HepG2 (cell line): ENCODE results near the gene MGAT2. TPM values are rescaled to one million over a fixed set of nuclear protein-coding genes. Genes with fewer than 3 reads are reported as not detected.

ENCODE experiments used
- SRF ChIP-seq: IDR thresholded peaks from 2 replicates; pipeline ENCODE4 v1.6.1; 2011; ENCODE audit warnings: mild to moderate bottlenecking, low read depth, low read length, moderate library complexity
- TRIM24 ChIP-seq: sonication (generic); formaldehyde crosslinking; IDR thresholded peaks from 2 replicates; pipeline ENCODE4 v1.8.0; 2022; ENCODE audit warnings: mild to moderate bottlenecking, missing genetic modification reagents
- ZMYM4 ChIP-seq: sonication (generic); formaldehyde crosslinking; IDR thresholded peaks from 2 replicates; pipeline ENCODE4 v1.8.1; 2023; ENCODE audit warnings: mild to moderate bottlenecking, missing genetic modification reagents
- polyA plus RNA-seq, 8 experiments: library from polyadenylated mRNA; depleted of rRNA in 3 of 8; stranded (reverse) in 7 of 8; unstranded in 1 of 8; fragments of >200 nt; fragmentation: Illumina TruSeq in 4 of 8; extraction: Trizol in 4 of 8; gene quantifications; 2 replicates each; pipeline versions ENCODE4 v1.2.1 to v1.2.3, GENCODE V29; 2011 to 2016; ENCODE audit warnings: low read depth in 4 of 8, missing spikeins in 1 of 8, mixed read lengths in 1 of 8; ENCODE audit not compliant: insufficient read depth in 1 of 8
- total RNA-seq, 5 experiments: library from RNA; depleted of rRNA; stranded (reverse); fragments of >200 nt; fragmentation: Illumina TruSeq; extraction: Trizol; gene quantifications; 2 replicates each; pipeline ENCODE4 v1.2.3, GENCODE V29; 2016; ENCODE audit warnings: low read depth in 1 of 5
- TF ChIP-seq, protein P1 (sequence below): sonication (generic); formaldehyde crosslinking; IDR thresholded peaks from 2 replicates; pipeline ENCODE4 v1.9.0; 2021; ENCODE audit warnings: missing genetic modification reagents, borderline replicate concordance
- TF ChIP-seq, protein P2 (sequence below), 2 experiments: fragments of 450-650 bp in 1 of 2; sonication (generic) in 1 of 2; formaldehyde crosslinking in 1 of 2; IDR thresholded peaks; 2 replicates each; pipeline versions ENCODE4 v1.6.1 to v1.8.0; 2016 to 2022; ENCODE audit warnings: antibody characterized with exemption in 1 of 2, mild to moderate bottlenecking in 1 of 2, missing genetic modification reagents in 1 of 2
- TF ChIP-seq, protein P3 (sequence below): sonication (generic); formaldehyde crosslinking; IDR thresholded peaks from 2 replicates; pipeline ENCODE4 v1.4.0; 2020; ENCODE audit warnings: missing genetic modification reagents, borderline replicate concordance
- TF ChIP-seq, protein P4 (sequence below): sonication (generic); formaldehyde crosslinking; IDR thresholded peaks from 2 replicates; pipeline ENCODE4 v1.5.1; 2020; ENCODE audit warnings: mild to moderate bottlenecking, moderate library complexity, missing genetic modification reagents

Gene MGAT2
- total and polyA plus RNA-seq, 2 of the 13 experiments (the other 11 are each of a cell fraction or from before 2014, with no cell fraction given): 12.9 to 51.9 TPM

DNA sequence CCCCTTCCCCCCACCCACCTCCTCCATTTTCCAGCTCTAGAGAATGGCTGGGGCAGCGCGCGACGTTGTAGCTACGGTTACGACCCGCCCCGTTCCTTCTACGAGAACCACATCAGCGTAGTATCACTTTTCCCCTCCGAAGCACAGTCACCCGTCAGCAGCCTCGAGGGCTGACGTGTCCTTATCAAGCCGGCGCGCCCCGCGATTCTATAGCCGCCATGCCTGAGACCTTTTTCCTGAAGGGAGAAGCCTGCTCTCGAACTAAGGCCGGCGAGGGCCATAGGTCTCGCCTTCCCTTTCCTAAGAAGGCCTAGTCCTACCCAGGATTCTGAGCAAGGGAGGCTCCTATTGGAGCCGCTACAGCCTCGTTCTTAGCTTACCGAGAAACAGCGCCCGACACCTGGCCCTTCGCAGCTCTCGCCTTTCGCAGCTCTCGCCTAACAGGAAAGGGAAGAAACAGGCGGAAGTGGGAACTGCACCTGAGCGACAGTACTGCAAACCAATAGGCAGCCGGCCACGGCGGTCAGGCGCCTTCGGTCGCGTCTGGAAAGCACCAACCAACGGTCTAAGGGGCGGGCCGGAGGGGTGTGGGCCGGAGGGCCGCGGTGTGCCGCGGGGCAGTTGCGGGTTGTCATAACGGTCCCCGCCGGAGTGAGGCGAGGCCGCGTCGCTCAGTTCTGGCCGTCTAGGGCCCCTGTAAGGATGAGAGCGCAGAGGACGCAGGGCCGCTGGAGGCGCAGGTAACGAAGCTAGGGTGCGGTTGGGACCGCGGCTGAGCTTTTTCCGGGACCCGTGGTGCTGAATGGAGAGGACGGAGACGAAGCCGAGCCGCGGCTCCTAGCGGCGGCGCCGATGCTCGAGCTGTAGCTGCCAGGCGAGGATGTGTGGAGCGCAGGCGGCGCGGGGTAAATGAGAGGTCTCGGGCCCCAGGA is at the start of gene MGAT2, which contains the start of gene RPL36AL (continued):
- TF ChIP-seq, protein P1, sequence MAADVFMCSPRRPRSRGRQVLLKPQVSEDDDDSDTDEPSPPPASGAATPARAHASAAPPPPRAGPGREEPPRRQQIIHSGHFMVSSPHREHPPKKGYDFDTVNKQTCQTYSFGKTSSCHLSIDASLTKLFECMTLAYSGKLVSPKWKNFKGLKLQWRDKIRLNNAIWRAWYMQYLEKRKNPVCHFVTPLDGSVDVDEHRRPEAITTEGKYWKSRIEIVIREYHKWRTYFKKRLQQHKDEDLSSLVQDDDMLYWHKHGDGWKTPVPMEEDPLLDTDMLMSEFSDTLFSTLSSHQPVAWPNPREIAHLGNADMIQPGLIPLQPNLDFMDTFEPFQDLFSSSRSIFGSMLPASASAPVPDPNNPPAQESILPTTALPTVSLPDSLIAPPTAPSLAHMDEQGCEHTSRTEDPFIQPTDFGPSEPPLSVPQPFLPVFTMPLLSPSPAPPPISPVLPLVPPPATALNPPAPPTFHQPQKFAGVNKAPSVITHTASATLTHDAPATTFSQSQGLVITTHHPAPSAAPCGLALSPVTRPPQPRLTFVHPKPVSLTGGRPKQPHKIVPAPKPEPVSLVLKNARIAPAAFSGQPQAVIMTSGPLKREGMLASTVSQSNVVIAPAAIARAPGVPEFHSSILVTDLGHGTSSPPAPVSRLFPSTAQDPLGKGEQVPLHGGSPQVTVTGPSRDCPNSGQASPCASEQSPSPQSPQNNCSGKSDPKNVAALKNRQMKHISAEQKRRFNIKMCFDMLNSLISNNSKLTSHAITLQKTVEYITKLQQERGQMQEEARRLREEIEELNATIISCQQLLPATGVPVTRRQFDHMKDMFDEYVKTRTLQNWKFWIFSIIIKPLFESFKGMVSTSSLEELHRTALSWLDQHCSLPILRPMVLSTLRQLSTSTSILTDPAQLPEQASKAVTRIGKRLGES (CRISPR knock-in tag): no peak
- TF ChIP-seq, protein P2, sequence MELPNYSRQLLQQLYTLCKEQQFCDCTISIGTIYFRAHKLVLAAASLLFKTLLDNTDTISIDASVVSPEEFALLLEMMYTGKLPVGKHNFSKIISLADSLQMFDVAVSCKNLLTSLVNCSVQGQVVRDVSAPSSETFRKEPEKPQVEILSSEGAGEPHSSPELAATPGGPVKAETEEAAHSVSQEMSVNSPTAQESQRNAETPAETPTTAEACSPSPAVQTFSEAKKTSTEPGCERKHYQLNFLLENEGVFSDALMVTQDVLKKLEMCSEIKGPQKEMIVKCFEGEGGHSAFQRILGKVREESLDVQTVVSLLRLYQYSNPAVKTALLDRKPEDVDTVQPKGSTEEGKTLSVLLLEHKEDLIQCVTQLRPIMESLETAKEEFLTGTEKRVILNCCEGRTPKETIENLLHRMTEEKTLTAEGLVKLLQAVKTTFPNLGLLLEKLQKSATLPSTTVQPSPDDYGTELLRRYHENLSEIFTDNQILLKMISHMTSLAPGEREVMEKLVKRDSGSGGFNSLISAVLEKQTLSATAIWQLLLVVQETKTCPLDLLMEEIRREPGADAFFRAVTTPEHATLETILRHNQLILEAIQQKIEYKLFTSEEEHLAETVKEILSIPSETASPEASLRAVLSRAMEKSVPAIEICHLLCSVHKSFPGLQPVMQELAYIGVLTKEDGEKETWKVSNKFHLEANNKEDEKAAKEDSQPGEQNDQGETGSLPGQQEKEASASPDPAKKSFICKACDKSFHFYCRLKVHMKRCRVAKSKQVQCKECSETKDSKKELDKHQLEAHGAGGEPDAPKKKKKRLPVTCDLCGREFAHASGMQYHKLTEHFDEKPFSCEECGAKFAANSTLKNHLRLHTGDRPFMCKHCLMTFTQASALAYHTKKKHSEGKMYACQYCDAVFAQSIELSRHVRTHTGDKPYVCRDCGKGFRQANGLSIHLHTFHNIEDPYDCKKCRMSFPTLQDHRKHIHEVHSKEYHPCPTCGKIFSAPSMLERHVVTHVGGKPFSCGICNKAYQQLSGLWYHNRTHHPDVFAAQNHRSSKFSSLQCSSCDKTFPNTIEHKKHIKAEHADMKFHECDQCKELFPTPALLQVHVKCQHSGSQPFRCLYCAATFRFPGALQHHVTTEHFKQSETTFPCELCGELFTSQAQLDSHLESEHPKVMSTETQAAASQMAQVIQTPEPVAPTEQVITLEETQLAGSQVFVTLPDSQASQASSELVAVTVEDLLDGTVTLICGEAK (IDR thresholded peaks at IDR 0.05): no peak
- TF ChIP-seq, protein P2 (CRISPR knock-in tag; IDR thresholded peaks at IDR 0.05): 0 out of 2 replicates have a peak, but pooled peaks have one; percentile 16
- TF ChIP-seq SRF (peak; percentile 36; the same call in 1 of the 2 replicates), ZMYM4 (CRISPR knock-in tag) (no peak; the same call in 1 of the 2 replicates), TRIM24 (CRISPR knock-in tag) (no peak)
- TF ChIP-seq, protein P3, sequence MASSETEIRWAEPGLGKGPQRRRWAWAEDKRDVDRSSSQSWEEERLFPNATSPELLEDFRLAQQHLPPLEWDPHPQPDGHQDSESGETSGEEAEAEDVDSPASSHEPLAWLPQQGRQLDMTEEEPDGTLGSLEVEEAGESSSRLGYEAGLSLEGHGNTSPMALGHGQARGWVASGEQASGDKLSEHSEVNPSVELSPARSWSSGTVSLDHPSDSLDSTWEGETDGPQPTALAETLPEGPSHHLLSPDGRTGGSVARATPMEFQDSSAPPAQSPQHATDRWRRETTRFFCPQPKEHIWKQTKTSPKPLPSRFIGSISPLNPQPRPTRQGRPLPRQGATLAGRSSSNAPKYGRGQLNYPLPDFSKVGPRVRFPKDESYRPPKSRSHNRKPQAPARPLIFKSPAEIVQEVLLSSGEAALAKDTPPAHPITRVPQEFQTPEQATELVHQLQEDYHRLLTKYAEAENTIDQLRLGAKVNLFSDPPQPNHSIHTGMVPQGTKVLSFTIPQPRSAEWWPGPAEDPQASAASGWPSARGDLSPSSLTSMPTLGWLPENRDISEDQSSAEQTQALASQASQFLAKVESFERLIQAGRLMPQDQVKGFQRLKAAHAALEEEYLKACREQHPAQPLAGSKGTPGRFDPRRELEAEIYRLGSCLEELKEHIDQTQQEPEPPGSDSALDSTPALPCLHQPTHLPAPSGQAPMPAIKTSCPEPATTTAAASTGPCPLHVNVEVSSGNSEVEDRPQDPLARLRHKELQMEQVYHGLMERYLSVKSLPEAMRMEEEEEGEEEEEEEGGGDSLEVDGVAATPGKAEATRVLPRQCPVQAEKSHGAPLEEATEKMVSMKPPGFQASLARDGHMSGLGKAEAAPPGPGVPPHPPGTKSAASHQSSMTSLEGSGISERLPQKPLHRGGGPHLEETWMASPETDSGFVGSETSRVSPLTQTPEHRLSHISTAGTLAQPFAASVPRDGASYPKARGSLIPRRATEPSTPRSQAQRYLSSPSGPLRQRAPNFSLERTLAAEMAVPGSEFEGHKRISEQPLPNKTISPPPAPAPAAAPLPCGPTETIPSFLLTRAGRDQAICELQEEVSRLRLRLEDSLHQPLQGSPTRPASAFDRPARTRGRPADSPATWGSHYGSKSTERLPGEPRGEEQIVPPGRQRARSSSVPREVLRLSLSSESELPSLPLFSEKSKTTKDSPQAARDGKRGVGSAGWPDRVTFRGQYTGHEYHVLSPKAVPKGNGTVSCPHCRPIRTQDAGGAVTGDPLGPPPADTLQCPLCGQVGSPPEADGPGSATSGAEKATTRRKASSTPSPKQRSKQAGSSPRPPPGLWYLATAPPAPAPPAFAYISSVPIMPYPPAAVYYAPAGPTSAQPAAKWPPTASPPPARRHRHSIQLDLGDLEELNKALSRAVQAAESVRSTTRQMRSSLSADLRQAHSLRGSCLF (CRISPR knock-in tag): 0 out of 2 replicates have a peak, but pooled peaks have one; percentile 35
- TF ChIP-seq, protein P4, sequence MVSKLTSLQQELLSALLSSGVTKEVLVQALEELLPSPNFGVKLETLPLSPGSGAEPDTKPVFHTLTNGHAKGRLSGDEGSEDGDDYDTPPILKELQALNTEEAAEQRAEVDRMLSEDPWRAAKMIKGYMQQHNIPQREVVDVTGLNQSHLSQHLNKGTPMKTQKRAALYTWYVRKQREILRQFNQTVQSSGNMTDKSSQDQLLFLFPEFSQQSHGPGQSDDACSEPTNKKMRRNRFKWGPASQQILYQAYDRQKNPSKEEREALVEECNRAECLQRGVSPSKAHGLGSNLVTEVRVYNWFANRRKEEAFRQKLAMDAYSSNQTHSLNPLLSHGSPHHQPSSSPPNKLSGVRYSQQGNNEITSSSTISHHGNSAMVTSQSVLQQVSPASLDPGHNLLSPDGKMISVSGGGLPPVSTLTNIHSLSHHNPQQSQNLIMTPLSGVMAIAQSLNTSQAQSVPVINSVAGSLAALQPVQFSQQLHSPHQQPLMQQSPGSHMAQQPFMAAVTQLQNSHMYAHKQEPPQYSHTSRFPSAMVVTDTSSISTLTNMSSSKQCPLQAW (CRISPR knock-in tag): peak; percentile 67
